ENCODE data around the gene MAST3.
A peak's percentile ranks its signal among the peaks of the same experiment; 100 is the strongest.

DNA sequence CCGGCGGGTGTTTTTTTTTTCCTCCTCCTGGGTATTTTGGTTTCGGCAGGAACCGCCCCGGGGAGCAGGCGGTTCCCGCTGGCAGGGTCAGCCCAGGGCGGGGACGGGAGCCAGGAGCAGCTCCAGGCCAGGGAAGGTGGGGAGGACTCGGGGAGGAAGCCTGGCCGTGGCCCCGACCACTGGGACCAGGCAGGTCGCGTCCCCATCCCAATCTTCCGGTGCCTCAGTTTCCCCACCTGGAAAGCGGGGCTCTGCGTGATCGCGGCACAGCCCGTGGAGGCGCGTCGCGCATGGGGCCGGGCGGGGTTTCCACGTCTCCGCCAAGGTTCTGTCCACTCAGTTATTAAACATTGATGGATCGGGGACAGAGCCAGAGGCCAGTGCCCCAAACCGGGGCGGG is 45.7 kb upstream of the MAST3 start:
- TF ChIP-seq, protein P1, sequence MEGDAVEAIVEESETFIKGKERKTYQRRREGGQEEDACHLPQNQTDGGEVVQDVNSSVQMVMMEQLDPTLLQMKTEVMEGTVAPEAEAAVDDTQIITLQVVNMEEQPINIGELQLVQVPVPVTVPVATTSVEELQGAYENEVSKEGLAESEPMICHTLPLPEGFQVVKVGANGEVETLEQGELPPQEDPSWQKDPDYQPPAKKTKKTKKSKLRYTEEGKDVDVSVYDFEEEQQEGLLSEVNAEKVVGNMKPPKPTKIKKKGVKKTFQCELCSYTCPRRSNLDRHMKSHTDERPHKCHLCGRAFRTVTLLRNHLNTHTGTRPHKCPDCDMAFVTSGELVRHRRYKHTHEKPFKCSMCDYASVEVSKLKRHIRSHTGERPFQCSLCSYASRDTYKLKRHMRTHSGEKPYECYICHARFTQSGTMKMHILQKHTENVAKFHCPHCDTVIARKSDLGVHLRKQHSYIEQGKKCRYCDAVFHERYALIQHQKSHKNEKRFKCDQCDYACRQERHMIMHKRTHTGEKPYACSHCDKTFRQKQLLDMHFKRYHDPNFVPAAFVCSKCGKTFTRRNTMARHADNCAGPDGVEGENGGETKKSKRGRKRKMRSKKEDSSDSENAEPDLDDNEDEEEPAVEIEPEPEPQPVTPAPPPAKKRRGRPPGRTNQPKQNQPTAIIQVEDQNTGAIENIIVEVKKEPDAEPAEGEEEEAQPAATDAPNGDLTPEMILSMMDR (IDR thresholded peaks at IDR 0.05) = no peak
- peak in 1 of 2 donors; percentile 20 for TF ChIP-seq POLR2AphosphoS5 (IDR thresholded peaks at IDR 0.05; ENCODE audit: insufficient read depth in 1 of 2, low read depth in 1 of 2)

Data from vagina (tissue), 2 donors.